GM18526 (cell line): ENCODE results near the gene ZBTB18.

Source experiments
- POLR2A ChIP-seq: IDR thresholded peaks from 3 replicates; pipeline ENCODE4 v1.6.1; 2011; ENCODE audit not compliant: insufficient read length; ENCODE audit errors: extremely low read depth

ZBTB18 gene

GRCh38 chr1:244030481-244031040, 20.5 kb upstream of the ZBTB18 start:
- no peak for TF ChIP-seq POLR2A

GRCh38 chr1:244035358-244035757, 15.7 kb upstream of the ZBTB18 start:
- TF ChIP-seq POLR2A, result no peak

GRCh38 chr1:244037252-244037651, 13.8 kb upstream of the ZBTB18 start:
- TF ChIP-seq POLR2A, result no peak

- TF ChIP-seq POLR2A, result no peak
Observed at GRCh38 chr1:244041466-244042120, 9.5 kb upstream of the ZBTB18 start.

GRCh38 chr1:244042293-244042692, 8.8 kb upstream of the ZBTB18 start:
- no peak for TF ChIP-seq POLR2A

- TF ChIP-seq POLR2A, result no peak
Observed at GRCh38 chr1:244044423-244044822, 6.7 kb upstream of the ZBTB18 start.

- no peak for TF ChIP-seq POLR2A
Observed at GRCh38 chr1:244046907-244047611, 4.0 kb upstream of the ZBTB18 start.

GRCh38 chr1:244047621-244048255, 3.3 kb upstream of the ZBTB18 start:
- TF ChIP-seq POLR2A, result peak; percentile 68

GRCh38 chr1:244048256-244049161, 2.6 kb upstream of the ZBTB18 start:
- peak; percentile 25 for TF ChIP-seq POLR2A

GRCh38 chr1:244049162-244050013, 1.7 kb upstream of the ZBTB18 start:
- TF ChIP-seq POLR2A, result peak; percentile 53

- TF ChIP-seq POLR2A, result no peak
Observed at GRCh38 chr1:244050014-244050834, 859 bp upstream of the ZBTB18 start.

- no peak for TF ChIP-seq POLR2A
Observed at GRCh38 chr1:244052016-244052727, 1.1 kb downstream of the ZBTB18 start.

GRCh38 chr1:244052728-244053312, 1.7 kb downstream of the ZBTB18 start:
- no peak for TF ChIP-seq POLR2A

GRCh38 chr1:244053831-244054230, 2.7 kb downstream of the ZBTB18 start:
- no peak for TF ChIP-seq POLR2A
